ENCODE measurements around the gene COL4A3. TPM values are rescaled to one million over a fixed set of nuclear protein-coding genes. Genes with fewer than 3 reads are reported as not detected.

The COL4A3 gene
- total and polyA plus RNA-seq, 9 of the 15 experiments (the other 6 are each of a cell fraction or from before 2014, with no cell fraction given) = not detected

GRCh38 chr2:227127201-227127600 is 37.2 kb upstream of the COL4A3 start:
- in situ Hi-C loops (cut with MboI) = loop anchor here (10.0 kb wide), 1 partner anchor 758 kb away; no protein-coding TSS in a partner anchor

More at GRCh38 chr2:227127201-227127600, 37.2 kb upstream of the COL4A3 start:
- ATAC-seq (no peak), DNase-seq (ENCODE audit: extremely low read depth in 1 of 4, low spot score in 3 of 4) (no peak), FAIRE-seq (no peak)
- H3K4me1 ChIP-seq (replicated peaks in 1 of 2; ENCODE audit: control insufficient read depth in 2 of 2, insufficient read depth in 2 of 2, low read length in 2 of 2) = no peaks in the 10 kb centered on the region
- ChIA-PET CTCF (ENCODE audit: low intra/inter-chr PET ratio) (no interaction called here), POLR2A (no interaction called here)
- no peaks in the 10 kb centered on the region for H3K79me2 ChIP-seq (ENCODE audit: control insufficient read depth, insufficient read depth, low read length)
- H3K4me2 ChIP-seq (ENCODE audit: insufficient read depth, low read length) = no peak overlapping the region
- H3K27ac ChIP-seq (ENCODE audit: extremely low read depth, low read depth, low read length) = no peak overlapping the region
- H3K27me3 ChIP-seq (ENCODE audit: control insufficient read depth in 2 of 2, insufficient read depth in 2 of 2, low read length in 2 of 2) = peaks cover 0 to 12% of the 10 kb centered on the region in 2 experiments; a peak in 2 of 5 replicates
- no peak overlapping the region for H3K4me3 ChIP-seq
- 0% methylated on average over 6 of the region's 8 CpGs for WGBS (ENCODE audit: insufficient coverage, low coverage, missing lambda C conversion rate)
- H3K36me3 ChIP-seq (ENCODE audit: control insufficient read depth, insufficient read depth, low read length) = no peaks in the 10 kb centered on the region
- BruUV-seq (replicated peaks) = no TSS peak
- no peak overlapping the region for H2AFZ ChIP-seq (ENCODE audit: low read depth, low read length)
- no peak overlapping the region for H3K9ac ChIP-seq (ENCODE audit: insufficient read depth in 1 of 2, low read depth in 2 of 2, low read length in 2 of 2)
- no peaks in the 10 kb centered on the region for H3K9me1 ChIP-seq (ENCODE audit: control insufficient read depth, insufficient read depth, low read length)
- no peaks in the 10 kb centered on the region for H4K20me1 ChIP-seq (replicated peaks; ENCODE audit: control insufficient read depth, insufficient read depth, low read length)
- intact Hi-C loops (cut with micrococcal nuclease) = loop anchor here (5.0 kb wide), 1 partner anchor 280 kb away; no protein-coding TSS in a partner anchor
- TF ChIP-seq POLR3A (IDR thresholded peaks at IDR 0.05; ENCODE audit: borderline replicate concordance, extremely low read depth, insufficient read depth, insufficient read length) (no peak), TBP (optimal IDR thresholded peaks at IDR 0.05; ENCODE audit: low read depth, low read length) (no peak), BRD9 (IDR thresholded peaks at IDR 0.05; ENCODE audit: low read depth, partially characterized antibody) (no peak), TBL1XR1 (IDR thresholded peaks at IDR 0.05; ENCODE audit: low read length in 2 of 2) (no peak), TSHZ1 (CRISPR knock-in tag; IDR thresholded peaks at IDR 0.05) (no peak), ZNF274 (IDR thresholded peaks at IDR 0.05; ENCODE audit: borderline replicate concordance, low read depth, low read length) (no peak)
- H3K9me3 ChIP-seq (replicated peaks; ENCODE audit: control insufficient read depth, insufficient read depth, low read depth, low read length) = no peaks in the 10 kb centered on the region

Data from K562 (cell line).